ENCODE results near the gene MAN1C1. TPM values are rescaled to one million over a fixed set of nuclear protein-coding genes. Genes with fewer than 3 reads are reported as not detected.

The MAN1C1 gene
- total and polyA plus RNA-seq, 2 donors (not counting 3 experiments of a cell fraction or from before 2014, with no cell fraction given) = 1.5 to 4.0 TPM

DNA sequence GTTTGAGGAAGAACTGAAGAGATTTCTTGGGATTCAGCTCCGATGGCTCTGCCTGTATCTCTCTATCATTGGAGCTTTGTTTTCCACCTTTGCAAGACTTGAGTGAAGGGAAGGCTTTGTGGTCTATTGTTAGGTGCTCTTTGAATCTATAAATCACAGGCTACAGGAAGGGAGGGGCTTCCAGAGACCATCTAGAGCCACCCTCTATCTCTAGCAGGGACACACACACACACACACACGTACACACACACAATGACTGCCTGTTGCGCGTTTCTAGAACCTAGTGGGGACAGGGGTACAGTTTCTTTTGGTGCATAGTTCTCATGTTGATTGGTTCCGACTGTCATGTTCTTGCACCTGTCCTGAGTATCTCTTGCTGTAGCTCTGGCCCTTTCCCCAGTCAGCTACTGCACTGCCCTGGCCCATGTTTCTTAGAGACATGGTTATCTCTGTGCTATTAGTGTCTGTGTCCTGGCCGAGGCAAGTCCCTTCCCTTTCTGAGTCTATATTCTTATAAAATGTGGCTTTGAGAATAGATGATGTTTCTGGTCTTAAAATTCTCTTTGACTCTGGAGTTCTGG is 60.7 kb downstream of the MAN1C1 start:
- H3K9ac ChIP-seq (replicated peaks; ENCODE audit: extremely low read depth, insufficient read depth, low read length) = no peak overlapping the region
- H2AFZ ChIP-seq (ENCODE audit: low read depth, low read length) = no peak overlapping the region
- FAIRE-seq = no peak
- H4K20me1 ChIP-seq (replicated peaks; ENCODE audit: control insufficient read depth, extremely low read depth, insufficient read depth, low read length) = no peaks in the 10 kb centered on the region
- no TSS peak for BruUV-seq (replicated peaks)
- peaks cover 11 to 13% of the 10 kb centered on the region in 2 experiments for H3K27me3 ChIP-seq (ENCODE audit: control insufficient read depth in 2 of 2, insufficient read depth in 2 of 2, low read length in 2 of 2)
- DNase-seq (ENCODE audit: low read depth, low spot score) = no peak
- dilution Hi-C loops (cut with MboI; ENCODE audit: extremely low pct_ligation_motif_present, low sequenced_read_pairs) = no loop called here
- no peak overlapping the region for H3K4me3 ChIP-seq (replicated peaks in 1 of 3; ENCODE audit: insufficient read depth in 1 of 3, low read depth in 1 of 3, low read length in 3 of 3)
- intact Hi-C loops (cut with micrococcal nuclease) = no loop called here
- ChIA-PET POLR2A (no interaction called here), CTCF (interaction anchor here (1.2 to 1.5 kb wide), 2 partner anchors 10 to 69 kb away, joined by 4 to 5 read pairs; no protein-coding TSS in a partner anchor)
- H3K4me2 ChIP-seq (ENCODE audit: insufficient read depth, low read length) = no peak overlapping the region
- no peak for TF ChIP-seq JUN (IDR thresholded peaks at IDR 0.05; ENCODE audit: borderline replicate concordance, insufficient read depth, insufficient read length, low read depth)
- no peak for TF ChIP-seq MYC (IDR thresholded peaks at IDR 0.05; ENCODE audit: low read depth, low read length)
- TF ChIP-seq FOS (IDR thresholded peaks at IDR 0.05; ENCODE audit: borderline replicate concordance, insufficient read depth, low read length) = no peak
- H3K9me1 ChIP-seq (replicated peaks; ENCODE audit: control insufficient read depth, extremely low read depth, insufficient read depth, low read length) = no peaks in the 10 kb centered on the region
- no peaks in the 10 kb centered on the region for H3K4me1 ChIP-seq (ENCODE audit: control insufficient read depth, extremely low read depth, insufficient read depth, low read length)
- H3K36me3 ChIP-seq (ENCODE audit: control insufficient read depth in 2 of 2, extremely low read depth in 1 of 2, insufficient read depth in 2 of 2, low read length in 2 of 2) = no peaks in the 10 kb centered on the region
- no peaks in the 10 kb centered on the region for H3K9me3 ChIP-seq (replicated peaks; ENCODE audit: control insufficient read depth, insufficient read depth, low read length)
- H3K27ac ChIP-seq (ENCODE audit: insufficient read depth, low read depth, low read length) = no peak overlapping the region
- no peaks in the 10 kb centered on the region for H3K79me2 ChIP-seq (ENCODE audit: control insufficient read depth, insufficient read depth, low read length)

GRCh38 chr1:25679171-25679570 is 62.6 kb downstream of the MAN1C1 start:
- Histone ChIP-seq H3K4me1 (ENCODE audit: control insufficient read depth, extremely low read depth, insufficient read depth, low read length) (no peaks in the 10 kb centered on the region), H2AFZ (ENCODE audit: low read depth, low read length) (no peak overlapping the region), H3K27ac (ENCODE audit: insufficient read depth, low read depth, low read length) (no peak overlapping the region), H3K36me3 (ENCODE audit: control insufficient read depth in 2 of 2, extremely low read depth in 1 of 2, insufficient read depth in 2 of 2, low read length in 2 of 2) (no peaks in the 10 kb centered on the region), H3K4me3 (replicated peaks in 1 of 3; ENCODE audit: insufficient read depth in 1 of 3, low read depth in 1 of 3, low read length in 3 of 3) (no peak overlapping the region), H3K4me2 (ENCODE audit: insufficient read depth, low read length) (no peak overlapping the region), H3K9me1 (replicated peaks; ENCODE audit: control insufficient read depth, extremely low read depth, insufficient read depth, low read length) (no peaks in the 10 kb centered on the region), H3K9ac (replicated peaks; ENCODE audit: extremely low read depth, insufficient read depth, low read length) (no peak overlapping the region), H3K27me3 (ENCODE audit: control insufficient read depth in 2 of 2, insufficient read depth in 2 of 2, low read length in 2 of 2) (peaks cover 11 to 13% of the 10 kb centered on the region in 2 experiments), H4K20me1 (replicated peaks; ENCODE audit: control insufficient read depth, extremely low read depth, insufficient read depth, low read length) (no peaks in the 10 kb centered on the region), H3K79me2 (ENCODE audit: control insufficient read depth, insufficient read depth, low read length) (no peaks in the 10 kb centered on the region), H3K9me3 (replicated peaks; ENCODE audit: control insufficient read depth, insufficient read depth, low read length) (no peaks in the 10 kb centered on the region)
- intact Hi-C loops (cut with micrococcal nuclease) = no loop called here
- ChIA-PET CTCF (no interaction called here), POLR2A (no interaction called here)
- FAIRE-seq (no peak), DNase-seq (ENCODE audit: low read depth, low spot score) (no peak)
- no TSS peak for BruUV-seq (replicated peaks)
- TF ChIP-seq FOS (IDR thresholded peaks at IDR 0.05; ENCODE audit: borderline replicate concordance, insufficient read depth, low read length) (no peak), MYC (IDR thresholded peaks at IDR 0.05; ENCODE audit: low read depth, low read length) (no peak), POLR2A (IDR thresholded peaks at IDR 0.05; ENCODE audit: low read depth, low read length) (no peak), POLR2AphosphoS5 (IDR thresholded peaks at IDR 0.05; ENCODE audit: insufficient read depth, low read depth, low read length) (no peak), EZH2 (IDR thresholded peaks at IDR 0.05; ENCODE audit: borderline replicate concordance, low read depth, low read length, severe bottlenecking) (no peak), GATA2 (IDR thresholded peaks at IDR 0.05; ENCODE audit: insufficient read depth, insufficient read length, low read depth, low read length) (no peak), JUN (IDR thresholded peaks at IDR 0.05; ENCODE audit: borderline replicate concordance, insufficient read depth, insufficient read length, low read depth) (no peak), MAX (IDR thresholded peaks at IDR 0.05; ENCODE audit: insufficient read depth, insufficient read length) (no peak)
- TF ChIP-seq, protein P1, sequence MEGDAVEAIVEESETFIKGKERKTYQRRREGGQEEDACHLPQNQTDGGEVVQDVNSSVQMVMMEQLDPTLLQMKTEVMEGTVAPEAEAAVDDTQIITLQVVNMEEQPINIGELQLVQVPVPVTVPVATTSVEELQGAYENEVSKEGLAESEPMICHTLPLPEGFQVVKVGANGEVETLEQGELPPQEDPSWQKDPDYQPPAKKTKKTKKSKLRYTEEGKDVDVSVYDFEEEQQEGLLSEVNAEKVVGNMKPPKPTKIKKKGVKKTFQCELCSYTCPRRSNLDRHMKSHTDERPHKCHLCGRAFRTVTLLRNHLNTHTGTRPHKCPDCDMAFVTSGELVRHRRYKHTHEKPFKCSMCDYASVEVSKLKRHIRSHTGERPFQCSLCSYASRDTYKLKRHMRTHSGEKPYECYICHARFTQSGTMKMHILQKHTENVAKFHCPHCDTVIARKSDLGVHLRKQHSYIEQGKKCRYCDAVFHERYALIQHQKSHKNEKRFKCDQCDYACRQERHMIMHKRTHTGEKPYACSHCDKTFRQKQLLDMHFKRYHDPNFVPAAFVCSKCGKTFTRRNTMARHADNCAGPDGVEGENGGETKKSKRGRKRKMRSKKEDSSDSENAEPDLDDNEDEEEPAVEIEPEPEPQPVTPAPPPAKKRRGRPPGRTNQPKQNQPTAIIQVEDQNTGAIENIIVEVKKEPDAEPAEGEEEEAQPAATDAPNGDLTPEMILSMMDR (IDR thresholded peaks at IDR 0.05; ENCODE audit: extremely low read depth in 1 of 2, insufficient read depth in 1 of 2, low read depth in 1 of 2, low read length in 2 of 2) = no peak
- dilution Hi-C loops (cut with MboI; ENCODE audit: extremely low pct_ligation_motif_present, low sequenced_read_pairs) = no loop called here

Data from endothelial cell of umbilical vein (primary cell).